ENCODE results near the gene PAPSS1.

The PAPSS1 gene

GRCh38 chr4:107719922-107720722 lies at the start of gene PAPSS1:
PAPSS1 (minus strand) TSS chr4:107720234; CDS start chr4:107720179, 55 bp downstream.
- DNase-seq = peak; percentile 95
- TF ChIP-seq, protein P1, sequence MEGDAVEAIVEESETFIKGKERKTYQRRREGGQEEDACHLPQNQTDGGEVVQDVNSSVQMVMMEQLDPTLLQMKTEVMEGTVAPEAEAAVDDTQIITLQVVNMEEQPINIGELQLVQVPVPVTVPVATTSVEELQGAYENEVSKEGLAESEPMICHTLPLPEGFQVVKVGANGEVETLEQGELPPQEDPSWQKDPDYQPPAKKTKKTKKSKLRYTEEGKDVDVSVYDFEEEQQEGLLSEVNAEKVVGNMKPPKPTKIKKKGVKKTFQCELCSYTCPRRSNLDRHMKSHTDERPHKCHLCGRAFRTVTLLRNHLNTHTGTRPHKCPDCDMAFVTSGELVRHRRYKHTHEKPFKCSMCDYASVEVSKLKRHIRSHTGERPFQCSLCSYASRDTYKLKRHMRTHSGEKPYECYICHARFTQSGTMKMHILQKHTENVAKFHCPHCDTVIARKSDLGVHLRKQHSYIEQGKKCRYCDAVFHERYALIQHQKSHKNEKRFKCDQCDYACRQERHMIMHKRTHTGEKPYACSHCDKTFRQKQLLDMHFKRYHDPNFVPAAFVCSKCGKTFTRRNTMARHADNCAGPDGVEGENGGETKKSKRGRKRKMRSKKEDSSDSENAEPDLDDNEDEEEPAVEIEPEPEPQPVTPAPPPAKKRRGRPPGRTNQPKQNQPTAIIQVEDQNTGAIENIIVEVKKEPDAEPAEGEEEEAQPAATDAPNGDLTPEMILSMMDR (IDR thresholded peaks at IDR 0.05; ENCODE audit: low read depth, low read length, missing control alignments) = no peak
- Histone ChIP-seq H3K27me3 (replicated peaks) (no peaks in the 10 kb centered on the region), H3K27ac (peak within 1 kb of the TSS; percentile 45), H3K4me3 (ENCODE audit: low read depth, low read length) (peak within 1 kb of the TSS; percentile 87), H3K36me3 (replicated peaks) (no peaks in the 10 kb centered on the region)
- in situ Hi-C loops (cut with HindIII; ENCODE audit: low pct_ligation_motif_present, low sequenced_read_pairs) = no loop called here

- H3K36me3 ChIP-seq (replicated peaks) = no peaks in the 10 kb centered on the region
- H3K27ac ChIP-seq = no peak overlapping the region
- TF ChIP-seq, protein P1 (IDR thresholded peaks at IDR 0.05; ENCODE audit: low read depth, low read length, missing control alignments) = peak; percentile 37
- no peak overlapping the region for H3K4me3 ChIP-seq (ENCODE audit: low read depth, low read length)
- no peaks in the 10 kb centered on the region for H3K27me3 ChIP-seq (replicated peaks)
- DNase-seq = no peak
- in situ Hi-C loops (cut with HindIII; ENCODE audit: low pct_ligation_motif_present, low sequenced_read_pairs) = loop anchor here (25.0 kb wide), 1 partner anchor 152 kb away; no protein-coding TSS in a partner anchor
These were observed 40.4 kb upstream of the PAPSS1 start for GRCh38 chr4:107760281-107760947.

DNA sequence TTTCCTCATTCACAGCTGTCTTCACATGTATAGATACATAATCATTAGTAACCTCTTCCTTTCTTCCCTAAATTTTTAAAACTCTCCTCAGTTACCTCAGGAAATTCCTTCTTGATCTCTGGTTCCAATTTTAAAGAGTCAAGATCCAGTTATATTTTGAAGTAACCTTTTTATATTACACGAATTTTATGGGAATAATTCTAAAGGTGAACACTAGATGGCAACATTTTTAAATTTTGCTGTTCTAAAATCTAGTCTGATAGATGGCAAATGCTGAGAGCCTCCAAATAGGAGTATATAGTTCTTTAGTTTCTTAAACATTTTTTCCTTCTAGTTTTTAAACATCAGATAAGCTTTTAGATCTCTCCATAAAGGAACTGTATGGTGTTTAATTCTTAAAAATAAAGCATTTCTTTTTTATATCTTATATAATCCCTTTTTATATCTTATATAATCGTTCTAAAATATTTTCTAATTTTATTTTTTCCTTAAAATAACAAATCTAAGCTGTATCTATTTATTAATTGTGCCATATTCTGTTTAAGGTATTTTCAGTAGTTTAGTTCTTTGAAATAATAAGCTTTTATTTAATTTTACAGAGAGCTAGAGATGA lies 37.9 kb upstream of the PAPSS1 start:
- TF ChIP-seq, protein P1 (IDR thresholded peaks at IDR 0.05; ENCODE audit: low read depth, low read length, missing control alignments) = no peak
- DNase-seq = no peak
- H3K4me3 ChIP-seq (ENCODE audit: low read depth, low read length) = no peak overlapping the region
- H3K27me3 ChIP-seq (replicated peaks) = no peaks in the 10 kb centered on the region
- in situ Hi-C loops (cut with HindIII; ENCODE audit: low pct_ligation_motif_present, low sequenced_read_pairs) = loop anchor here (25.0 kb wide), 1 partner anchor 154 kb away; no protein-coding TSS in a partner anchor
- no peak overlapping the region for H3K27ac ChIP-seq
- H3K36me3 ChIP-seq (replicated peaks) = no peaks in the 10 kb centered on the region

- no peak for DNase-seq
- in situ Hi-C loops (cut with HindIII; ENCODE audit: low pct_ligation_motif_present, low sequenced_read_pairs) = loop anchor here (25.0 kb wide), 1 partner anchor 155 kb away; no protein-coding TSS in a partner anchor
- Histone ChIP-seq H3K4me3 (ENCODE audit: low read depth, low read length) (no peak overlapping the region), H3K27ac (no peak overlapping the region), H3K36me3 (replicated peaks) (no peaks in the 10 kb centered on the region), H3K27me3 (replicated peaks) (no peaks in the 10 kb centered on the region)
- TF ChIP-seq, protein P1 (IDR thresholded peaks at IDR 0.05; ENCODE audit: low read depth, low read length, missing control alignments) = no peak
These were observed 37.2 kb upstream of the PAPSS1 start for GRCh38 chr4:107757283-107757682.

GRCh38 chr4:107755841-107756356 lies 35.9 kb upstream of the PAPSS1 start:
- Histone ChIP-seq H3K27ac (no peak overlapping the region), H3K4me3 (ENCODE audit: low read depth, low read length) (no peak overlapping the region), H3K36me3 (replicated peaks) (no peaks in the 10 kb centered on the region), H3K27me3 (replicated peaks) (no peaks in the 10 kb centered on the region)
- in situ Hi-C loops (cut with HindIII; ENCODE audit: low pct_ligation_motif_present, low sequenced_read_pairs) = loop anchor here (25.0 kb wide), 1 partner anchor 156 kb away; no protein-coding TSS in a partner anchor
- TF ChIP-seq, protein P1 (IDR thresholded peaks at IDR 0.05; ENCODE audit: low read depth, low read length, missing control alignments) = no peak
- DNase-seq = no peak
